ENCODE data around the gene RNF17.

RNF17 gene

GRCh38 chr13:24897293-24897692 is 133.3 kb downstream of the RNF17 start:
- DNase-seq (ENCODE audit: low read depth), result no peak

GRCh38 chr13:24899601-24900000 is 135.6 kb downstream of the RNF17 start:
- DNase-seq (ENCODE audit: low read depth), result no peak

GRCh38 chr13:24900507-24900906 is 136.5 kb downstream of the RNF17 start:
- DNase-seq (ENCODE audit: low read depth), result no peak

GRCh38 chr13:24905242-24905641 is 141.3 kb downstream of the RNF17 start:
- DNase-seq (ENCODE audit: low read depth), result no peak

GRCh38 chr13:24906268-24906667 is 142.3 kb downstream of the RNF17 start:
- DNase-seq (ENCODE audit: low read depth), result no peak

- no peak for DNase-seq (ENCODE audit: low read depth)
Measured at GRCh38 chr13:24910502-24911132, 146.6 kb downstream of the RNF17 start.

- no peak for DNase-seq (ENCODE audit: low read depth)
Measured at GRCh38 chr13:24911133-24911908, 147.4 kb downstream of the RNF17 start.

GRCh38 chr13:24916464-24916863 is 152.5 kb downstream of the RNF17 start:
- DNase-seq (ENCODE audit: low read depth), result no peak

- no peak for DNase-seq (ENCODE audit: low read depth)
Measured at GRCh38 chr13:24921003-24921402, 157.0 kb downstream of the RNF17 start.

- no peak for DNase-seq (ENCODE audit: low read depth)
Measured at GRCh38 chr13:24921881-24922280, 157.9 kb downstream of the RNF17 start.

GRCh38 chr13:24922387-24922744 is 158.4 kb downstream of the RNF17 start:
- no peak for DNase-seq (ENCODE audit: low read depth)

- DNase-seq (ENCODE audit: low read depth), result peak; percentile 89
Measured at GRCh38 chr13:24922745-24923591, 159.0 kb downstream of the RNF17 start.

GRCh38 chr13:24925318-24926231 is 161.6 kb downstream of the RNF17 start:
- no peak for DNase-seq (ENCODE audit: low read depth)

GRCh38 chr13:24927810-24928404 is 163.9 kb downstream of the RNF17 start:
- no peak for DNase-seq (ENCODE audit: low read depth)

GRCh38 chr13:24929196-24929595 is 165.2 kb downstream of the RNF17 start:
- no peak for DNase-seq (ENCODE audit: low read depth)

Data from activated gamma-delta T cell treated with anti-CD3 and anti-CD28 coated beads, Interleukin-2, amount 50 U/mL, for 16 hours (primary cell).